GM19328 (cell line): Measurements from ENCODE around the gene GHRHR.

ENCODE experiments used
- ATAC-seq: cut with Tn5 transposase; IDR thresholded peaks from one replicate; pipeline ENCODE4 v1.9.1; 2021; ENCODE audit warnings: mild to moderate bottlenecking, moderate library complexity; ENCODE audit not compliant: unreplicated experiment

Gene GHRHR

DNA sequence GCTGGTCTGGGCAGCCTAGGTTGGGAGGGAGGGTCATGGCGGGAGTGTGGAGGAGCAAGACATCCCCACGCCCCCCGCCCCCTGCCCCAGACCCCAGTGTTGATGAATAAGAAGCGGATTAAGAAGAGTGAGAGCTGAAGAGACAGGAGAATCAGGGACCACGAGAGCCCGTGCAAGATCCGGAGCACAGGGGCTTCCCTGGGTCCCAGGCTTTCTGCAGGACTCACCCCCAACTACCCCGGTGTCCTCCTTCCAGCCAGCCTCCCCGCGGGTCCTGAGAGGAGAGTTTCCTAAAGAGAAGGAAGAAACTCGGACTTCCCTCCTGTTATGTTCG is 20.1 kb downstream of the GHRHR start:
- no peak for ATAC-seq

DNA sequence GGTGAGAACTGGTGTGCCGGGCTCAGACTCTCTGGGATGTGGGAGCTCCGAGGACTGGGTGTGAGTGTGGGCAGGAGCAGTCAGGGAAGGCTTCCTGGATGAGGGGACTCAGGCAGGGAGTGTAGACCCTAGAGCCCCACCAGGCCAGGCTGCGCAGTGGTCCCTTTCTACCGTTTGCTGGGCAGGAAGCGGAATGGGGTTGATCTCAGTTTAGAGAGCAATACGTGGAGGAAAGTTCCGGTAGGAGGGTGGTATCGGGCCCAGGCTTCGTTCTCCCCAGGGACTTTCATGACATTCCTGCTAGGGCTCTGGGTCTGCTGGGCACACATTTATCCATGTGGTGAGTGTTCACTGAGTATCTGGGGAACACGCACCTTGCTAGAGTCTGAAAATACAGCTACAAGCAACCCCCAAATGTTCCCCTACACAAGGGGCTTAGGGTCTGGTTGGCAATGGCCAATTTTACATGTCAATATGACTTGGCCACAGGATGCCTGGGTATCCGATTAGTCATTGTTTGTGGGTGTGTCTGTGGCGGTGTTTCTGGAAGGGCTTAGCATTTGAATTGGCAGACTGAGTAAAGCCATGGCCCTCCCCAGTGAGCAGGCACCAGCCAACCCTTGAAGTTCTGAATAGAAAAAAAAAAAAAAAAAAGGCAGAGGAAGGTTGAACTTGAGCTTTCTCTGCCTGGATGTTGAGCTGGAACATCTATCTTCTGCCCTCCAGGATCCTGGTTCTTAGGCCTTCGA is 20.8 kb downstream of the GHRHR start:
- no peak for ATAC-seq

DNA sequence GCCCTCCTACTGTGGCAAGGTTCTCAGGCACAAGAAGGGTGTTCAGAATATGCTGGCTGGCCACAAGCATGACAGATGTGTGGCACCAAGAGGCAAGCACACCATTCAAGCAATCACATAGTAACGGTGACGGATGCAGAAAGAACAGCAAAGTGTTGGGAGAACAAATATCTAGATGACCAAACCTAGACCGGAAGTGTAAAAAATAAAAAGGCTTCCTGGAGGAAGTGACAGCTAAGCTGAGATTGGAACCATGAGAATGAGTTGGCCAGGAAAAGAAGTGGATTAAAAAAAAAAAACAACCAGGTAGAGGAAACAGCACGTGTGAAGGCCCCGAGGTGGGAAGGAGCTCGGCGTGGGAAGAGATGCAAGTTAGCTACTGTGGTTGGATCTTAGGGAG is 22.0 kb downstream of the GHRHR start:
- no peak for ATAC-seq

DNA sequence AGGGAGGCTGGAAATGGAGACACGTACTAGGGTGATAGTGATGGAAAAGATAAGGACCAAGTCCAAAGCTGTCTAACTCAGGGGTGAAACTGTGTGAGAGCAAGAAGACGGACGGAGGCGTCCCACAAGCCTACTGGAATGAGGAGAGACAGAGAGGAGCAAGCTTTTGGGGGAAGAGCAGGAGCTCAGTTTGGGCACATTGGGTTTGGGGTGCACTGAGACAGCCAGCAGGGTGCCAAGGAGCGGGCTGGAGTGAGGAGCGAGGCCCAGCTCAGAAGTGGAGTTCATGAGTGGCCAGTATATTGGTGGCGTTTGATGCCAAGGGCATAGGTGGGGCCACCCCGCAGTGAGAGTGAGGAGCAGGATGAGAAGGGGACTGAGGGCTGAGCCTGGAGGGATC is 22.6 kb downstream of the GHRHR start:
- no peak for ATAC-seq

DNA sequence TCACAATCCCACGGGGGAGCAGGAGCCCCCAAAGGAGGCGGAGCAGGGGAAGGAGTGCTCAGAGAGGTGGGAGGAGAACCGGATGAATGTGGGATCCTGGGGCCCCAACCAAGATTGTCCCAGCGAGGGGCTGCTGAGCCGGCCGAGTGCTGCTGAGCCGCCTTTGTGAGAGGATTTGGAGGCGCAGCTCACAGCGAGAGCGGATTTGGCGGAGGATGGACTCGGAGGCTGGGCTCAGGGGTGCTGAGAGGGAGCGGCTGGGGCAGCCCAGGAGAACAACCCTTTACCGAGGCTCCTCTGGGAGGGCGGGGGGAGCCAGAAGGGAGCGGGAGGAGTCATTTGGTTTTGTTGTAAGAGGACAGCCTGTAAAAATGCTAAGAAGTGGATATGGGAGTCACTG is 23.0 kb downstream of the GHRHR start:
- ATAC-seq: no peak

DNA sequence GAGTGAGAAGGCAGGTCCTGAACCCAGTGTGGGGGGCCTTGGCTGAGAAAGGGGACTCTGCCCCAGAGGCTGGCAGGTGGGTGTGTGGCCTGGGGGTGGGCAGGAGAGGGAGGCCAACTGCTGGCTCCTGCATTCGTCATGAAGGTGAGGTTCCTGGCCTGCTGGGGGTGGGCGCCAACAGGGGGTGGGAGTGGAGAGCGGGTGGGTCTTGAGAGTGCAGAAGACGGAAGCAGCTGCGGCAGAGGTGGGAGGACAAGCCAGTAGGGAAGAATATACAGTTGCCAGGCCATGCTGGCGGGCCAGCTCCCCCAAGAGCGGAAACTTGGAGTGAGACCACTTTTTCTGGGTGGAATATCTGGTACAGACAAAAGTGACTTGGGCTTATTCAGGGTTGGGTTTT is 23.4 kb downstream of the GHRHR start:
- ATAC-seq: no peak

DNA sequence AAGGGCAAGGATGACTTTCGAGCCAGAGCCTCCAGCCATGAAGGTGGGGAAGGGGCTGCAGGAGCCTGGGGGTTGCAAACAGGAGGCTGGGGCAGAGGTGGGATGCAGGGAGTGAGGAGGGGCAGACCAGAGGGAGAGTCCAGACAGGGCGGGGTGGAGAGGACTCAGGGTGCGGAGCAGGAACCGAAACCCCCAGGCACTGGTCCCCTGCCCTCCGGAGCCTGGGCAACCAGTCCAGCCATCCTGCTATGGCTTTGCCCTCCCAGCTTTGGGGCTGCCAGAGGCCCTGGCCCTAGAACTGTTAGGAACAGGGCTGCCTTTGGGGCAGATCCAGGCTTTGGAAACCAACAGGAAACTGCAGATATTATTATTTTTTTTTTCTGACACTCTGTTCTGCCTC is 24.2 kb downstream of the GHRHR start:
- no peak for ATAC-seq

DNA sequence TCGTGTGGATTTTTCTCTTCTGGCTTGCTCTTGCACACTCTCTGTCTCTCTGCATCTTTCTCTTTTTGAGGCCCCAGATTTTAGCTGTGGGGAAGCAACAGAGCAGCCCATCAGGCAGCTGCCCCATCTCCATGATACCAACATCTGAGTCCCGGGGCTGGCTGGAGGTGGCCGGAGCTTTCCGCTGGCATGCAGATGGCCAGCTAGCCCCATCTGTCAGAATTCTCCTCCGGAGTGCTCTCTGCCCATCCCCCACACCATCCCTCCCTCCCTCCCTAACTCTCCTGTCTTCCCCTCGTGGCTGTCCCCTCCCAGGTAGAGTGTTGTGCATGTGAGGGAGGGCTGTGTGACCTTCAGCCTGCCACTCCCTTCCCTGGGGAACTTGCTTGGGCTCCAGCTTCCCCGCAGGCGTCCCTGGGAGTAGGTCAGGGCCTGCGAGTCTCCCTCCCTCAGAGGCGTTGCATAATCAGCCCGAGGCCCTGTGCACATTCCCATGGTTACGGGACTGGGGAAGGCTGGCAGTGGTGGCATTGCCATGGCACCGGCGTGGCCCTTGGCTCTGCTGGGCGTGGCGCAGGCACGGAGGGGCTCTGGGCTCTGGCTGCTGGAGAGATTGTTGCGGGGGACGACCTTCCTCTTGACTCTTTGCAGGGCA is 24.7 kb downstream of the GHRHR start:
- no peak for ATAC-seq

DNA sequence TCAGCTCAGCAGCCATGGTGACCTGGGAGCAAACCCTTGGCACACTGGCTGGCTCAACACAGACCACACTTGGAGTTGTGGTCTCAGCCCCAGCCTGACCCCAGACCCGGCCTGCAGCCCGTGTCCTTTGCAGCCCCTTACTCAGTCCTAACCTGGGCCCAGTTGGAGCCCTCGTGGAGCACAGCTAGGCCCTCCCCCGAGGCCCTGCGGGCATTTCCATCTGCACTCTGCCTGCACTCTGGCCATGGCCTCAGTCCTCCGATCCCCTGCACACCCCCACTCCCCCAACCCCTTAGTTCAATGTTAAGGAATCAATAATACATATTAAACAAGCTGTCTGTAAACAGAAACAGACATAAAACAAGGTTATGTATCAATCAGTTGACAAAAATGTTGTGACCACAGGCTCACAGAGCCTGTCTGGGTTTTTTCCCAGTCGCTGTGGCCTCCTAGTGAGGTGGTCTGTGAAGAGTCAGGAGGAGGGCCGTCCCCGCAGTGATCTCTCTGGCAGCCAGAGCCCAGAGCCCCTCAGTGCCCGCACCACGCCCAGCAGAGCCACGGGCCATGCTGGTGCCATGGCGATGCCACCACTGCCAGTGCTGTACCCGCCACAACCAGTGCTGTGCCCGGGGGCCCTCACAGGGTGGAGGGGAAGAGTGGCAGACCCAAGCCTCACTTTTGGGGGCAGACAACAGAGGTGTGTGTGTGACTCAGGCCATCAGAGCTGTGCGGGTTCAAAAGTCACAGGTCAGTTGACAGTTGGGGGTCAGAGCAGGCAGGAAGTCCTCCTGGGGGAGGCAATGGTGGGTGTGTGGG is 25.5 kb downstream of the GHRHR start:
- no peak for ATAC-seq

DNA sequence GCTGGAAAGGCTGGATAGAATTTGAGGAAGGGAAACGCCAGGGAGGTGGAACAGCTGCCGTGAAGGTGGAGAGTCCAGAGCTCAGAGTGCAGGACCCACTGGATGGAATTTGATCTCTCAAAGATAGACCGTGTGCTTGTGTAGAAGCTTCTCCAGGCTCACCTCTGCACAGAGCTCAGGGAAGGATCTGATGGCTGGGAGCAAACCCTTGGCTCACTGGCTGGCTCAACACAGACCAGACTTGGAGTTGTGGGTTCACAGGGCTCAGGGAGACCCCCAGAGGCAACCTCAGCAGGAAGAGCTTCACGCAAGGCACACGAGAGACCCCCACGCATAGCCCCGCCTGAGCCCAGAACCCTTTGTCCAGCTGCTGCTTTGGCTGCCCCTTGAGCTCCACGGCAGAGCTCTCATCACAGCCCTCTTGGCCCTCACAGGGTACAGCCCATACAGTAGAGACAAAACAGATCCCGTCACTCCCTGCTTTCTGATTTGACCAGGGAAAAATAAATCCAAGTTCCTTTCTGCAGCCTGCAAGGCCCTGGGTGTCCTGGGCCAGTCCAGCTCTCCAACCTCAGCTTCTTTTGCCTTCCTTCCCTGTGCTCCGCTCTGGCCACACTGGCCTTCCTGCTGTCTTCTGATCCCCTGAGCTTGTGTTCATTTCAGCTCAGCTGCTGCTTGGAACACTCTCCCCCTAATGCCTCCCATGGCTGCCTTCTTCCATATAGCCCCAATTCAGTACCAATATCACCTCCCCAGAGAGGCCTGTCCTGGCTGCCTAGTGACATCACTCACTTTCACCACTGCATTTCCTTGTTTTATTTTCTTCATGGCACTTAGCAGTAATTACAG is 26.3 kb downstream of the GHRHR start:
- no peak for ATAC-seq

DNA sequence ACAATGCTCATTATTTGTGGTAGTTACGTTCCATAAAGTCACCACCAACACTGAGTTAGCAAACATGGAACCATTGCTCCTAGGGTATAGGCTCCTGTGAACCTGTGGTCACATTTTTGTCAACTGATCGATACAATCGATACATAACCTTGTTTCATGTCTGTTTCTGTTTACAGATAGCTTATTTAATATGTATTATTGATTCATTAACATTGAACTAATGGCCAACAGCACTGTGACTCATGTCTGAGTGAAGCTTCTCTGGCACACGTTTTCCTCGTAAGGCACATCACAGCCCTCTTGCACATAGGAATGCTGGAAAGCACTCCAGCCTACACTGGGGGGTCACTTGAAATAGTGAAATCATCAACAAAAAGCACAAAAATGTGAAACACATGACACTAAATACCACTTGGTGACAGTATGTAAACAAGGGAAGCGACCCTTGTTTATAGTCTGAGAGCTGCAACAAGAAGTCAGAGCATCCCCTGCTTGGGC is 27.0 kb downstream of the GHRHR start:
- no peak for ATAC-seq

DNA sequence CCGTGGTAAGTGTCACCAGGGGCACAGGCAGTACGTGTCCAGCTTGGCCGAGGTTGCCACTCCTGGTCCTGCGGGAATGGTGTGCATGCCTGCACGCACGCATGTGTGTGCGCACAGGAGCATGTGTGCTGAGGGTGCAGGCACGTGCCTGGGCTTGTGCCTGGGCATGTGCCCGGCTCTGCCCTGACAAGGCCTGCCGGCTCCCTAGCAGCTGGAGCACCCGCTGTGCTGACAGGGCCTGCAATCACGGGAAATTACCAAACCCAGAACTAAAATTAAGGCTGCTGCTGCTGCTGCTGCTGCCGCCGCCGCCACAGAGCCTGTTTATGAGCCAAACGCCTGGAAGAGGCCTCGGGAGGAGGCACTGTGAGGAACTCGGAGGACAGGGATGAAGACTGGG is 28.7 kb downstream of the GHRHR start:
- ATAC-seq: no peak

DNA sequence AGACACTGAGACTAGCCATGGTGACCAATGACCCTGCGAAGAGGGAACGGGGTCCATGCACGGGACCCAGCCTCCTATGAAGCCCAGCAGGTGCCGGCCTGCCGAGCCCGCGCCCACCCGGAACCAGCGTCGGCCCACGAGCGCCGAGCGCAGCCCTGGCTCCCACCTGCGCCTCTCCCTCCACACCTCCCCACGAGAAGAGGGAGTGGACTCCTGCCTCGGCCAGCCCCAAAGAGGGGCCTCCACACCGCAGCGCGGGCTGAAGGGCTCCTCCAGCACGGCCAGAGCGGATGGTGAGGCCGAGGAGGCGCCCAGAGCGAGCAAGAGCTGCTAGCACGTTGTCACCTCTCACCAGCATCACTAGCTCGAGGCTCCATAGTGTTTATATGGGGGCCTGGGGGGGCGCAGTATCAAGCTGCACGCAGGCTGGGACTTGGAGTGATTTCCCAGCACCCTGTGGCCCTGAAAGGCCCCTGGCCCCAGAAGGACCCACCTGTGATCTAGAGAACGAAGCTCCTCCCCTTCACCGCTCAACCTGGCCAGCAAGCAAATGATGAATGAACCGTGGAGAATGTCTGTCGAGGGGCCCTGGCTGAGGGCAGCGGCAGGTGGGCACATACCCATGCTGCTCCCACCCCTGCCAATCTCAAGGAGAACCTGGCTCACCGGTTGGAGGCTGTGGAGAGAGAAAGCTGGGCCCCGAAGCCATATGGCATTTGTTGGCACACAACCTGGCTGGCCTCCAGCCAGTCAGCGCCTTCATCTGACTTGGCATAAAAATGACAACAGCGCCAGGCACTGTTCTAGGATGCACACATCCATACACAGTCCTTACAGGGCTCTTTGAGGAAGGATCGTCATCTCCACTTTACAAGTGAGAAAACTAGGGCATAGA is 30.7 kb downstream of the GHRHR start:
- no peak for ATAC-seq

DNA sequence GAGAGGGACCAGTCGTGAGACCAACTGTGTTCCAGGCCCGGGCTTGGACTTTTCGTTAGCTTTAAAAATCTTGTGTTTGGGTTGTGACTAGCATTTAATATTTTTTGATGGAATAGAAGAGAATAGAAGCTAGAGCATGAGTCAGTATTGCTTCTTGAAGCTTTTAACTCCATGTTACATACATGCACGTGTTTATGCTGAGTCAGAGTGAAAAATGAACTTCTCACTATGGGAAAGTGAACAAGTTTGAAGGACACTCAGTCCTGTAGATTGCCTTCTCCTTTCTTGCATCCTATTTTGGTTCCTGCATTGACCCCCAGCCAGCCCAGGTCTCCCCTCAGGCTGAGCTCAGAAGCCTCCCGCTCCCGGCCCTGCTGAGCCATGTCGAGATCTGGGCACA is 31.8 kb downstream of the GHRHR start:
- ATAC-seq: no peak

DNA sequence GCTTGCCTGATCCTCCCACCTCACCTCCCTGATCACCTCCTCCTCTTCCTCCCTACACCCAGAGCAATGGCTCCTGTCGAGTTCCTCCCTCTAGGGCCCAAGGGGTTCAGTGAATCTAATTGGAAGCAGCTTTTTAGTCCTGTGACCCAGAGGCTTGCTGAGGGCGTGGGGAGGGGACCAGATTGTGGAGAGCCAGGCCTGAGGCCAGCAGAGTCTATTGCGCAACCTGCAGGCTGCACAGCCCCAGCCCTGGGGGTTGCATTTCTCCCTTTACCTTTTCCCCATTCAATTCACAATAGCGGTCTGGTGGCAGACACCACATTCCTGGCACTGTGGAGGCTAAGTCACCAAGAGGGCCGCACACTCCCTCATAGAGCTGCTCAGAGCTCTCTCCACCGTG is 32.5 kb downstream of the GHRHR start:
- no peak for ATAC-seq

DNA sequence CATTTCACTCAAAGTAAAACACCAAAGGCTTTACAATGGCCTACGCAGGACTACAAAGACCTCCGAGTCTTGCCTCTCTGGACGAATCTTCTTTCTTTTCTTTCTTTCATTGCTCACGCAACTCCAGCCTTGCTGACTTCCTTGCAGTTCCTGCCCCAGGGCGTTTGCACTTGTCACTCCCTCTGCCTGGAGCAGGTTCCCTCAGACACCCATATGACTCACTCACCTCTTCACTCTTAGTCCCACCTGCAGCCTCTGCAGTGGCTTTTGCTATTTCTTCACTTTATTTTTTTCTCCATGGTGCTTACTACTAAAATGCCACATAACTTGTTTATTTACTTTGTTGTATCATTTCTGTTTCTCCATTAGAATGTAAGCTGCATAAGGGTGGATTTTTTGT is 33.1 kb downstream of the GHRHR start:
- ATAC-seq: no peak

DNA sequence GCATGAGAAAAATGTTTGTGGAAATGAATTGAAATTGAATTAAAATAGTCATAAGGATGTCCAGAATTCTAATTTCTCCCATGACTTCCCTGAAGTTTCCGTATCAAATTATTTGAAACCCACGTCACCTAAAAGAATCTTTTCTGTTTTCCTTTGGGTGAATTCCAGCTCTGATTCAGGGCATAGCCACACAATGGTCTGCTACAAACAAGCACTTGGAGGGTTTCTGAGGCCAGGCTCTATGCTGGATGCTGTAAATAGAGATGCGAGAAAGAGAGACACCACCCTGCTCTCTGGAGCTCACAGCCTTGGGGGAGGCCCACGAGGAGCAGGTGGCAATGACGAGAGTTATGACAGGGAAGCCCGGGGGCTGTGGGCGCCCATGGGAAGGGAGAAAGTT is 33.6 kb downstream of the GHRHR start:
- no peak for ATAC-seq

DNA sequence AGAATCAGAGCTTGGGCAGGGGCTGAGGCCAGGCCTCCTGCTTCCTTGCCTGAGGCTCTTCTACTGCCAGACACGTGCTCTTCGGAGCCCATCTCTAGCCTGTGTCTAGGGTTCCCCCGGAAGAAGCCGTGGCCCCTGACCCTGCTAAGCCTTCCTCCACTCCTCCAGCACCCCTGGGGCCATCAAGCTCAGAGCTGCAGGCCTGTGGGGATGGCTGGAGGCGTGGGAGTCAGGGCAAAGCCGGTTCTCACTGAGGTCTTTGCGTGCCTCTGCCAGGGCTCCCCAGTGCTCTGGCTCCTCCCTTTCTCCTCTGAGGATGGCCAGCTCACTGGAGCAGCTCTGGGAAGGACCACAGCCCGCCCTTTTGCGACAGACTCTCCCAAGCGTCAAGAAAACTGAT is 34.4 kb downstream of the GHRHR start:
- no peak for ATAC-seq

DNA sequence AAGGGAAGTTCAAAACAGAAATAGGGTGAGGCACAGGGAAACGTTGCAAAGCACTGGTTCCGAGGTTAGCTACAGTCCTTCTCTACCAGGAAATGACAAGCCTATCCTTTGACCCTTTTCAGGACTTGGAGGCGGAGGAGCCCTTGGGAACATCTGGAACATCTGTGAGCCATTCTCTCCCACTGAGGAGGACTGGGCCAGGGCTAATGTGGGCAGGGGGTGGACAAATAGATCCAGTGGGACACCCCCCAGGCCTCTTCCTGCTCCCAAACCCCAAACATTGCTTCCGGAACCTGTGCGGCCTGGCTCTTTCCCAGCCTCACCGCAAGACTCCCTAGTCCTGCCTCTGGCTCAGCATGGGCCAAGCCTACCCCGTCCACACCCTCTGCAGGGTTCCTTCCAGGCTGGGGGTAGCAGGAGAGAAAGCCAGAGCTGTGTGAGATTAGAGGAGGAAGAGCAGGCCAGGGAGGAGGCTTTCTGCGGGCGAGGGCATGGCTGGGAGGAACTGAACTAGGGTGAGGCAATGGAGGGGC is 36.5 kb downstream of the GHRHR start:
- no peak for ATAC-seq

DNA sequence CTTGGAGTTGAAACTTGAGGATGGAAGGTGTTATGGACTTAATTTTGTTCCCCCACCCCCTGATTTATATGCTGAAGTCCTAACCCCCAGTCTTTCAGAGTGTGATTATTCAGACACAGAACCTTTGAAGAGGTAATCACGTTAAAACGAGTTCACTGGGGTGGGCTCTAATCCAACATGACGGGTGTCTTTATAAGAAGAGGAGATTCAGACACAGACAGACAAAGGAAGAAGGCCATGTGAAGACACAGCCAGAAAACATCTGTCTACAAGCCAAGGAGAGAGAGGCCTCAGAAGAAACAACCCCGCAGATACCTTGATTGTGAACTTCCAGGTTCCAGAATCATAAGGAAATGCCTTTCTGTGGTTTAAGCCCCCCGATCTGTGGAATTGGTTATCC is 37.0 kb downstream of the GHRHR start:
- no peak for ATAC-seq
